Glomerular endothelial cell (primary cell): Measurements from ENCODE around the gene TACC2. TPM values are rescaled to one million over a fixed set of nuclear protein-coding genes. Genes with fewer than 3 reads are reported as not detected.

ENCODE experiments used
- DNase-seq: peaks from one replicate; pipeline ENCODE4 v3.0.0-alpha.2; 2011; ENCODE audit warnings: low read depth, low spot score; ENCODE audit errors: extremely low read depth
- total RNA-seq: library from RNA; depleted of rRNA; stranded (reverse); fragments of >200 nt; gene quantifications from 2 replicates; pipeline ENCODE4 v1.2.3, GENCODE V29; 2015

TACC2 gene
- total RNA-seq, 1 donor from 2014 or later, result 39.6 TPM

DNA sequence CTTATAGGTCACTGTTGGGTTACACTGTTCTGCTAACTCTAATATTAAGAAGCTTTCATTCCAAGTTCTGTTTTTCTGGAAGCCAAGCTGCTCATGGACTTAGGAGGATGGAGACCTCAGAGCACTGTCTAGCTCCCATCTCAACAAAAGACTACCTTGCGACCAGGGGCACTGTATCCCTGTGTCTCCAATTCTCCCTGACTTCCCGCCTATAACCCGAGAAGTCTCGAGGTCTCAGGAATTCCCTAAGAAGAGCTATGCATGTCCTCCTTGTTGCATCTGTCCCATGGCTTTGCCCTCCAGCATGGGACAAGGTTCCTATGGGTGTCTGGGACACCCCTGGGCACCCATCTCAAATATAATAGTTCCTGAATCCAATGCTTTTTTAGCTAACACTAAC, 313.4 kb downstream of the TACC2 start:
- DNase-seq, result no peak

GRCh38 chr10:122303271-122304053, 314.5 kb downstream of the TACC2 start:
- DNase-seq, result no peak

Other genes with a start within 250 kb of the TACC2 start
- 18.8 and 21.9 TPM in 2 replicates for gene ATE1, start 61.1 kb upstream of the TACC2 start, total RNA-seq
- gene NSMCE4A, start 13.9 kb upstream of the TACC2 start, total RNA-seq, result 54.3 and 56.3 TPM in 2 replicates